GM21526 (cell line): Measurements from ENCODE around the gene RPL36.

Experiments
- ATAC-seq: cut with Tn5 transposase; IDR thresholded peaks from one replicate; pipeline ENCODE4 v1.9.1; 2021; ENCODE audit warnings: moderate library complexity; ENCODE audit not compliant: unreplicated experiment, low FRiP score

Gene RPL36

GRCh38 chr19:5690125-5690954, at the start of gene RPL36:
RPL36 (plus strand) TSS chr19:5690295; CDS start chr19:5690508, 213 bp downstream.
- peak; percentile 47 for ATAC-seq

DNA sequence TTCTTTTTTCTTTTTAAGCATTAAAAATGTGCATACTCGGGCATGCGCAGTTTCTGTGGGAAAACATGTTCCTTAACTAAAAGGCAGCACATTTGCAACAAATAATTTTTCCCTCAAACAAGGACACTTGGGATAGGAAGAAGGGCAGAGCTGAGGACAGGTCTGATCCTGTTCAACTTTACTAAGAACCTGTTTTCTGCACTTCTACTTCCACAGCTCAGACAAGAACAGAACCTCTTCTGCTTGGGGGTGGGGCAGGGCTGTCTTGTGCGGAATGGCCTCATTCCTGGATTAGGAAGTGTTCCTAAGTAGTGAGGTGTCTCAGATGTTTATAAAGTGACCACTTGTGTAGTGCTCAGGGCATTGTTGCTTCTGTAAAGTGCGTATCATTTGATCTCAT, 48.9 kb upstream of the RPL36 start:
- ATAC-seq = no peak

- ATAC-seq = no peak
Measured at GRCh38 chr19:5642204-5642603, 47.9 kb upstream of the RPL36 start.

DNA sequence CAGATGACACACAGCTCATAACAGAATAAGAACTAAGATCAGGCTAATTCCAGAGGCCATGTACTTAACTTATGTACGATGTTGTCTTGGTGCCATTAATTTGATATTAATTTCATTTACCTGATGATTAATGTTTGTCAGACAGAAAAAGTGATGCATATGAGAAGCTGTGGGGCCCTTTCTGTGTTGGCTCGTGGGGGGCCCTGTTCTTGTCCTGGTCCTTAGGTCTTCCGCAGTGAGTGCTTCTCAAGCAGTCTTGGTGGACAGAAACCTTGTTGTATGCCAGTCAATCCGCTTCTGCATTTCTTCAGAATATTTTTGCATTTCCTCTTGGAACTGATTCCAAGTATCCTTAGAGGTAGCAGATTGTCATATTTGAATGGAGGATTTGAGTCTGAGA, 47.0 kb upstream of the RPL36 start:
- ATAC-seq = no peak

DNA sequence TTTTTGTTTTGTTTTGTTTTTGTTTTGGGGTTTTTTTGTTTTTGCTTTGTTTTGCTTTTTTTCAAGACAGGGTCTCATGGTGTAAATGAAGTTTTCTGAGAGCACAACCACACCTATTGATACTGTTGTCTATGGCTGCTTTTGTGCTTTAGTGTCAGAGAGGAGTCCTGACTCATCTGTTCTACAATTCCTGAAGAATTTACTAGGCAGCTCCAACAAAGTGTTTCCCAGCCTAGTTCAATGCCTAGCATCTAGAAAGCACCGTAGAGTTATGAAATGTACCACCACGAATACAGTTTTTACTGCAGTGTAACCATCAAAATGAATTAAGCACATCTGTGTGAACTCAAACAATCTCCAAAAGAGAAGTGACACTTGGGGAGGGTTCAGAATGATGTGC, 46.1 kb upstream of the RPL36 start:
- ATAC-seq = no peak

GRCh38 chr19:5645409-5645808, 44.7 kb upstream of the RPL36 start:
- no peak for ATAC-seq

GRCh38 chr19:5646703-5647102, 43.4 kb upstream of the RPL36 start:
- no peak for ATAC-seq

DNA sequence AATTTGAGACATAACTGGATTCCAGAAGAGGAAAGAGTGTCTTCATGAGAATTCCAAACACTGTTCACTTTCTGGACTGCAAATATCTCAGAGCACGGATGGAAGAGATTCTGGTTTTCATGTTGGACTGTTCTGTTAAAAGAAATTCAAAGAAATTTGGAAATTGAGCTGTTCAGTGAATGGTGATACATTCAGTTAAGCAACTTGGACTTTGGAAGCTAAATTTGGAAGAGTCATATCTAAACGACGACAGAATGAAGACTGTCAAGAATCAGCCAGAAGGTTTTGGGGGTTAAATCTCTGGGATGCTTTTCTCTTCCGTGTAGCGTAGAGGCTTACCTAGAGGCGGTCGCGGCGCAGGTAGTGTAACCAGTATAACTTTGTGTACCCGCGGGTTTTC, 41.6 kb upstream of the RPL36 start:
- no peak for ATAC-seq

GRCh38 chr19:5651361-5651760, 38.7 kb upstream of the RPL36 start:
- no peak for ATAC-seq

- ATAC-seq = no peak
Measured at GRCh38 chr19:5652261-5652660, 37.8 kb upstream of the RPL36 start.

DNA sequence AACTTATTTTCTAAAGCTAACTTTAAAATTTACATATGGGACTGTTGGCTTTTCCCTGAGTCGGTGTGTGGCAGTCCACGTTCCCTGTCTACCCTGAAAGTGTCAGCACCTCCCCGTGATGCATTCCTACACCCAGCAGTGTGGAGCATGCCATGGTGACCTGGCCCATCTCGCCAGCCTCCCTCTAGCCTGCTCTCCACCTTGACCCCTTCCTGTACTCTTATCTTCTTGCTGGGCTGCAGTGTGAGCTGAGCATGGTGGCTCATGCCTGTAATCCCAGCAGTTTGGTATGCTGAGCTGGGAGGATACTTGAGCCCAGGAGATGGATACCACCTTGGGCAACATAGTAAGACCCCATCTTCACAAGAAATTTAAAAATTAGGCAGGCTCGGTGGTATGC, 35.2 kb upstream of the RPL36 start:
- ATAC-seq = no peak

DNA sequence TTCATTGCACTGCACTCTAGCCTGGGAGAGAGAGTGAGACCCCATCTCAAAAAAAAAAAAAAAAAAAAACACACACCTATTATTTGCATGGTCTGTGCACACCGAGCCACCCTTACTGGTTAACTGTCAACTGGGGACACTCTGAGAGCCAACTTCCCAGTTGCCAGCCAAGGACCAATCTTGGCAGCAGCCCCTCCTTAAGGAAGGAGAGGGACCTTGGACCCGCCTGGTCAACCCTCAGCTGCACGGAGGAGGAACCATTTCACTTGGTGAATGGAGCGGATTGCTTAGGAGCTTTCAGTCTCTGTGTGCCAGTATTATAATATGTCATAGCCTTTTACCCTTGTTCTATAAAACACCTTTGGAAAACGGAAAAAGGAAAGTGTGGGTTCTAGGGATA, 34.7 kb upstream of the RPL36 start:
- no peak for ATAC-seq

DNA sequence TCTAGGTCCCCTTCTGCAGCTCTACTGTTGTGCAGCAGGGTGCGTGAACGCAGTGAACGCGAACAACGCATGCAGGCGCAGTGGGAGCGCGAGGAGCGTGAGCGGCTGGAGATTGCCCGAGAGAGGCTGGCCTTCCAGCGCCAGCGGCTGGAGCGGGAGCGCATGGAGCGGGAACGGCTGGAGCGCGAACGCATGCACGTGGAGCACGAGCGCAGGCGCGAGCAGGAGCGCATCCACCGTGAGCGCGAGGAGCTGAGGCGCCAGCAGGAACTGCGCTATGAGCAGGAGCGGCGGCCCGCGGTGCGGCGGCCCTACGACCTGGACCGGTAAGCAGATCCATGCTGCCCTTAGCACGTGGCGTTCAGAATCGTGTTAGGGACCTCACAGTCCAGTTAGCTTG, 28.6 kb upstream of the RPL36 start:
- ATAC-seq = no peak

DNA sequence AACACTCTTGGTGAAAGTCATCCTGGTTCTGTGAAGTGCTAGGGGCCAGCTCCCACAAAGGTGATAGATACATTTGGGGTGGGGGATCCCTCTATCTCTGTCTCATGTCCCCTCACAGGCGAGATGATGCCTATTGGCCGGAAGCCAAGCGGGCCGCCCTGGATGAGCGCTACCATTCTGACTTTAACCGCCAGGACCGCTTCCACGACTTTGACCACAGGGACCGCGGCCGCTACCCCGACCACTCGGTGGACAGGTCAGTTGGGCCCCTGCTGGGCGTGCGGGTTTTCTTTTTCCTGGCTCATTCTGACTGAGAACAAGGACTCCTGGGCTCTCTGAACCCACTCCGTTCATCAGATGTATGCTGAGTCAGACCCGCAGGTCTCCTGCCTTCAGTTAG, 26.2 kb upstream of the RPL36 start:
- no peak for ATAC-seq

- no peak for ATAC-seq
Measured at GRCh38 chr19:5664515-5664914, 25.6 kb upstream of the RPL36 start.

DNA sequence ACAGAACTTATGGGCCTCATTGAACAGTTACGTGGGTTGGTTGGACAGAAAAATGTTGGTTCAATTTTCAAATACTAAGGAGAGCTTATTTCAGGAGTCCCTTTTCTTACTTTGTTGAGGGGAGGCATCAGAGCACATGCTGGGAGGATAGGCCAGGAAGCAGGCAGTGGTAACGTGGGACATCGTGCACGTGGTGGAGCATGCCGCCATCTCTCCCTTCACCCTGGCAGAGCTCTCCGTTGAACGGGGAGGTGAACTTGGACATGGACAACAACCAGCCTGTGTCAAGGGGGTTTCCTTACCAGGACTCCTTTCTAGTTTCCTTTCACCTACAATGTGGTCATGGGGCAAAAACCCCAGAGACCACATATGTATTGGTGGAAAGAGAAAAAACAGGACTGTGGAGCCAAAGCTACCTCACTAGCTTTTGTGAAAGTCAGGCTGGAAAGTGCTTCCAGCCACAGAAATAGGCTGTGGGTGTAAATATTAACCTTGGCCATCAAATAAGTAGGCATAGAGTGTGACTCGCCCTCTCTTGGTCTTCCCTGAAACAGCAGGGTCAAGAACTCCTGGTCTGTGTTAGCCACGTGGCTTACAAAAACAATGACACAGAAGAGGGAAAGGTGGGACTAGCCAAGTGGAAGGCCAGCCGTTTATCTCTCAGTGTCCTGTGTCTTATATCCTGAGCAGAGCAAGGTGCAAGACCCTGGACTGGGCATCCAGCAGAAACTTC, 24.1 kb upstream of the RPL36 start:
- no peak for ATAC-seq

DNA sequence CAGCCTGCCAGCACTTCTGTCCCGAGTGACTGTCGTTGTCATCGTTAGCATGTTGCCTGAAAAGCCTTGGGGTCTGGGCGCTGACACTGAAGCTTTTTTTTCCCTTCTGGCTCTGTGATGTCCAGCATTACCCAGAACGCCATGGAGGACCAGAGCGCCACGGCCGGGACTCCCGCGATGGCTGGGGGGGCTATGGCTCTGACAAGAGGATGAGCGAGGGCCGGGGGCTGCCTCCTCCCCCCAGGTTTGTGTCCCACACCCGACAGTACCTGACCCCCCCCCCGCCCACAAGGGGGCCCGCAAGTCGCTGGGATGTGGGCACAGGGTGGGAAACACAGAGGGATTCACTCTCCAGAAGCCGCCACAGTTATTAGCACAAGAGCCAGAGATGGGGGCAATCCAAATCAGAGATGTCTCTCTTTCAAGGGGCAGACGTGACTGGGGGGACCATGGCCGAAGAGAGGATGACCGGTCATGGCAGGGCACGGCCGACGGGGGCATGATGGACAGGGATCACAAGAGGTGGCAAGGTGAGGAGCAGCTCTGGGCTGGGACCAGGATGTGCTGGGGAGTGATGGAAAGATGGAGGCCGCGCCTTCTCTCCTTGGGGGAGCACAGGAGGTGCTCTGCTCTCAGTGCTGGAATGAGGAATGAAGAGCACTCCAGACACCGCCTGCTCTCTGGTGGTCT, 23.0 kb upstream of the RPL36 start:
- no peak for ATAC-seq

DNA sequence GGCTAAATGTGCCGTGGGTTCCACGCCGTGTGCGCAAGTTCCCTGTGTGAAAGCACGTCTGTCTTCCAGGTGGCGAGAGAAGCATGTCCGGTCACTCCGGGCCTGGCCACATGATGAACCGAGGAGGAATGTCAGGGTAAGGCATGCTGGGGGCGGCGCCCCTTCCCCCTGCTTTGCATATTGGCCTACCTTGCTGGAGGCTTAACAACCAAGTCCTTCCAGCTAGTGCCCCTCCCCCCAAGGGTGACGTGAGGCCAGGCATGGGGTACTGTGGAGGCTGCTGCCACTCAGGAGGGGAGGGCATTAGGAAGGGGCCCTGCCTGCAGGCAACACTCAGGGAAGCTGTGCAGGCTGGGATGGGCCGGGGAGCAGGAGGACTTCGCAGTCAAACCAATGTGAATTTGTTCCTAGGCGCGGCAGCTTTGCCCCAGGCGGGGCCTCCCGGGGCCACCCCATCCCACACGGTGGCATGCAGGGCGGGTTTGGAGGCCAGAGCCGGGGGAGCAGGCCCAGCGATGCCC, 22.3 kb upstream of the RPL36 start:
- ATAC-seq = no peak

DNA sequence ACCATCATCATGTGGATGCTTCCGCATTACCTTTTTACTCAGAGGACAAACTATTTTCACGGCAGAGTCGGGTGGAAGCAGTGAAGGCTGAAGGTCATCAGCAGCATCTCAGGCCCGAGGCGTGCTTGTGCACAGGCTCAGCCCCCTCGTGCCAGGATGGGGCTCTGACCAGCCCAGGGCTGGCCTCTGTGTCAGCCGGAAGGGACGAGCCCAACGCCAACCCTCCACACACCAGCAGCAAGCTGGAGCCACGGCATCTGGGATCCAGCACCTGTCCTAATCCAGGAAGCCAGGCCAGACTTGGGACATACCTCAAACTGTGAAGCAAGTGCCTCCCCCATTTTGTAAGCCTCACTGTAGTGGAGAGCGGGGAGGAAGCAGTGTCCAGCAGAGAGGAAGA, 20.9 kb upstream of the RPL36 start:
- ATAC-seq = no peak

GRCh38 chr19:5671600-5671999, 18.5 kb upstream of the RPL36 start:
- no peak for ATAC-seq
